Tibial nerve (tissue), 4 donors: Measurements from ENCODE around the gene SMIM20. TPM values are rescaled to one million over a fixed set of nuclear protein-coding genes. Genes with fewer than 3 reads are reported as not detected.
A peak's percentile ranks its signal among the peaks of the same experiment; 100 is the strongest.

Experiments
- DNase-seq, 2 donors: peaks; one replicate each; pipeline ENCODE4 v3.0.0-alpha.2; 2019; ENCODE audit warnings: low spot score in 2 of 2
- H3K27ac ChIP-seq, 4 donors: fragments of 200-600 bp; sonication (generic) in 3 of 4; one replicate each; pipeline ENCODE4 v1.5.1; 2017 to 2019; ENCODE audit warnings: mild to moderate bottlenecking in 1 of 4
- H3K27me3 ChIP-seq, 2 donors: fragments of 200-600 bp; sonication (generic) in 1 of 2; one replicate each; pipeline versions ENCODE4 v1.5.1 to v1.6.0; 2017 to 2019
- H3K36me3 ChIP-seq, 3 donors: fragments of 200-600 bp; sonication (generic); one replicate each; pipeline ENCODE4 v1.5.1; 2018 to 2019
- H3K4me1 ChIP-seq, 4 donors: fragments of 200-600 bp; sonication (generic) in 3 of 4; one replicate each; pipeline ENCODE4 v1.5.1; 2017 to 2019
- H3K4me3 ChIP-seq, 4 donors: fragments of 200-600 bp; sonication (generic) in 3 of 4; one replicate each; pipeline ENCODE4 v1.5.1; 2017 to 2019; ENCODE audit warnings: mild to moderate bottlenecking in 1 of 4, moderate library complexity in 1 of 4
- H3K9me3 ChIP-seq, 4 donors: fragments of 200-600 bp; sonication (generic) in 3 of 4; one replicate each; pipeline ENCODE4 v1.5.1; 2017 to 2019
- EP300 ChIP-seq, 2 donors: sonication (generic); formaldehyde crosslinking; IDR thresholded peaks; one replicate each; pipeline ENCODE4 v1.6.1; 2017; ENCODE audit warnings: antibody characterized with exemption in 2 of 2, mild to moderate bottlenecking in 1 of 2
- POLR2A ChIP-seq, 2 donors: fragments of 450-650 bp; IDR thresholded peaks; one replicate each; pipeline ENCODE4 v1.6.1; 2017; ENCODE audit warnings: antibody characterized with exemption in 2 of 2, mild to moderate bottlenecking in 2 of 2, moderate library complexity in 2 of 2
- WGBS, 2 donors: methylation state at CpG; one replicate each; pipeline ENCODE4 v1.1.5; 2018; 5-methylcytosine and 5-hydroxymethylcytosine counted together
- total RNA-seq, 4 donors: library from RNA; depleted of rRNA; stranded (reverse); fragments of >200 nt; gene quantifications; one replicate each; pipeline ENCODE4 v1.1.0, GENCODE V29; 2016
- TF ChIP-seq, protein P1 (sequence below), 5 experiments: fragments of 200-600 bp in 3 of 5; fragments of 450-650 bp in 2 of 5; sonication (generic) in 3 of 5; IDR thresholded peaks; one replicate each; pipeline ENCODE4 v1.5.1; 2016 to 2019; ENCODE audit warnings: antibody characterized with exemption in 5 of 5, mild to moderate bottlenecking in 3 of 5, moderate library complexity in 2 of 5

The SMIM20 gene
- total RNA-seq, 4 donors from 2014 or later: 14.7 to 31.0 (median 20.9) TPM

DNA sequence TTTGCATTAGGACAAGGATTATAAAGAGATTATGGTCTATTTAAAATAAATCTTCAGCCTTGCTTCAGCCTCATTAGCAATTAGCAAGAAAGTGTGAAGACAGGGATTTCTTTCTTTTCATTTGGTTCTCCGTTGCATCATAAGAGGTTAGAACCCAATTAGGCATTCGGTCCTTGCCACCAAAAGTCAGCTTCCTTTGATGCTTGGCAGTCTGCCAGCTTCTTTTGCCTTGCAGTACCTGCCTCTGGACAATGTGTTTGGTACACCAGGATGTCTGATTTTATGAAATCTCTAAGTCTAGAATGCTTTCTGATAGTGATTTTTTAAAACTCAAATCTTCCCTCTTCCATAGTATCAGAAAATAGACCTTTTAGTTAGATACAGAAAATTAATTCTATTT is 12.4 kb downstream of the SMIM20 start:
- Histone ChIP-seq H3K27me3 (no peaks in the 10 kb centered on the region), H3K4me3 (no peak overlapping the region), H3K36me3 (peaks cover 0 to 8% (median 0%) of the 10 kb centered on the region in 3 donors), H3K4me1 (peaks cover 0 to 38% (median 13%) of the 10 kb centered on the region in 4 donors), H3K9me3 (no peaks in the 10 kb centered on the region), H3K27ac (peak overlapping the region in 1 of 4 donors; percentile 33)
- no peak for TF ChIP-seq POLR2A (IDR thresholded peaks at IDR 0.05)
- TF ChIP-seq, protein P1, sequence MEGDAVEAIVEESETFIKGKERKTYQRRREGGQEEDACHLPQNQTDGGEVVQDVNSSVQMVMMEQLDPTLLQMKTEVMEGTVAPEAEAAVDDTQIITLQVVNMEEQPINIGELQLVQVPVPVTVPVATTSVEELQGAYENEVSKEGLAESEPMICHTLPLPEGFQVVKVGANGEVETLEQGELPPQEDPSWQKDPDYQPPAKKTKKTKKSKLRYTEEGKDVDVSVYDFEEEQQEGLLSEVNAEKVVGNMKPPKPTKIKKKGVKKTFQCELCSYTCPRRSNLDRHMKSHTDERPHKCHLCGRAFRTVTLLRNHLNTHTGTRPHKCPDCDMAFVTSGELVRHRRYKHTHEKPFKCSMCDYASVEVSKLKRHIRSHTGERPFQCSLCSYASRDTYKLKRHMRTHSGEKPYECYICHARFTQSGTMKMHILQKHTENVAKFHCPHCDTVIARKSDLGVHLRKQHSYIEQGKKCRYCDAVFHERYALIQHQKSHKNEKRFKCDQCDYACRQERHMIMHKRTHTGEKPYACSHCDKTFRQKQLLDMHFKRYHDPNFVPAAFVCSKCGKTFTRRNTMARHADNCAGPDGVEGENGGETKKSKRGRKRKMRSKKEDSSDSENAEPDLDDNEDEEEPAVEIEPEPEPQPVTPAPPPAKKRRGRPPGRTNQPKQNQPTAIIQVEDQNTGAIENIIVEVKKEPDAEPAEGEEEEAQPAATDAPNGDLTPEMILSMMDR (IDR thresholded peaks at IDR 0.05): no peak
- no peak for TF ChIP-seq EP300 (IDR thresholded peaks at IDR 0.05)
- no peak for DNase-seq
- WGBS, 2 donors: 67 to 76% methylated on average over 2 of the region's 2 CpGs

DNA sequence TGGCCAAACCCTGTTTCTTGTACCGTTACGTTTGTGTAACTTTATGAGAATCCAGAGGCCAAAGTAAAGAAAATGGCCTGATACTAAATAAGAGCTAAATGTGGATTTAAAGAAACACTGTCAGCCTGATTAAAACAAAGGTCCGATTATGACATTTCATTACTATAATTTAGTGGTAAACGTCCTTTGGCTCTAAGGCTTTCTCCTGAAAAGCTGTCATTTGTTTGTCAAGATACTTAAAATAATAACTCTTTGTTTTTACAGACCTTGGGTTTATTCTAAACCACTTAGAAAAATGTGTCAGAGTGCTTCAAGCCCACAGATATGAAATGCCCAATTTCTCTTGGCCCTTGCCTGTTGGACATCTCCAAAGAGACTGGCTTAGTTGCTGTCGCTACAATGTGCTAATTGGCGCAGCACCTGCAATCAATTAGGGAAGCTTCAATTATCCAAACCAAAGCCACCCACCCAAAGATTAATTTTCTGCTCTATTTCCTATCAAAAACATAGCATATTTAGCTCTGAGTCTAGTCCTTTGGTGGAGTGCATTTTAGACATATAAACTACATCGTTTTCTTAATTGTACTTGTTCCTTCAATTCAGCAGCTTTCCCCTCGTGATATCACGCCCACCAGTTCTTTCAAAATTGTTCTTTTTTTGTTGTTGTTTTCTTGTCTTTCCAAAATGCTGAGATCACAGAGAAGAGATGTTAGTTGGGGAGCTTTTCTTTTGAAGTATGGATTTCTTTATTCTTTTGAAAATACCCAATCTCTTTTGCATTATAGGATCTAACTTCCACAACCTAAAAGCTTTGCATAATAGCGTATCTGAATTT is 13.6 kb downstream of the SMIM20 start:
- WGBS, 2 donors: 52 to 57% methylated on average over 10 of the region's 10 CpGs
- Histone ChIP-seq H3K4me1 (peaks cover 0 to 38% (median 13%) of the 10 kb centered on the region in 4 donors), H3K27me3 (no peaks in the 10 kb centered on the region), H3K4me3 (no peak overlapping the region), H3K36me3 (peaks cover 0 to 3% (median 0%) of the 10 kb centered on the region in 3 donors), H3K27ac (peak overlapping the region in 3 of 4 donors; percentile 5 to 81 (median 80)), H3K9me3 (no peaks in the 10 kb centered on the region)
- no peak for DNase-seq
- TF ChIP-seq POLR2A (IDR thresholded peaks at IDR 0.05): no peak

DNA sequence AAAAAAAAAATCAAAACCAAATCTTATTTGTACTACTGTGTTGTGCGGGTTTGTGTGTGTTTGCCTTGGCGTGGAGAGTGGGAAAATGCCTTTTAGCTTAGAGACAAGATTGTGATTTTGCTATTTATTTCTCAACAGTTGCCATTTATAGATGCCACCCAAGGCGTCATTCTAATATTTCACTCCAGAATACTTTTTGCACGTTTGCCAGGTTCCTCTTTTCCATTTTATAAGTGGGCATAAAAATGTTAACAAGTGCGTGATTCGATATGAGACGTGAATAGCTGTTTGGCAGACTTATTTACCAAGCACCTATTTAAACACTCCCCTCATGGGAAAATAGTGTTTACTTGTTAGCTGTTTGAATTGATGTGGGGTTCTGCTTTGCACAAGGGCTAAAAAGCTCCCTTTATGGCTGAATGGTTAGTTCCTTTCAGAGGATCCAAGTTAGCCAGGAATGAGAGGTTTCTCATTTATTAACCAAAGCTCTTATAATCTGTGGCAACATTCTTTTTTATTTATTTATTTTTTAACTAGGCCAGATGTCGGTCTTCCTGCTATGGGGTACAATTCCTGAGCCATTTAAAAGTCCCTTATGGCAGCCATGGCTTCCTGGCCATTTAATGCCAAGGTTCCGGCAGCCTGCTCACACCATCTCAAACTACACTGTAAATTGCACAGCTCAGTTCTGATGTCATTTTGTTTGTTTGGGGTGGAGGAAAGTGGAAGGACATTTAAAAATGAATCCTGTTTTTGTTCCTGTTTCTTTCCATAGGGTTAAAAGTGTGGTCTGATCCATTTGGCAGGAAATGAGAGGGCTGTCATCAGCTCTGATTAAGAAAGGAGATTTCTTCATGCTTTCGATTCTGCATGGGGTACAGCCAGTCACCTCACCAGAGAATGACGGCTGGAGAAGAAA is 14.6 kb downstream of the SMIM20 start:
- H3K36me3 ChIP-seq: no peaks in the 10 kb centered on the region
- H3K27me3 ChIP-seq: no peaks in the 10 kb centered on the region
- no peak for DNase-seq
- no peaks in the 10 kb centered on the region for H3K9me3 ChIP-seq
- peak overlapping the region in 3 of 4 donors; percentile 5 to 81 (median 80) for H3K27ac ChIP-seq
- TF ChIP-seq POLR2A (IDR thresholded peaks at IDR 0.05) (no peak), EP300 (IDR thresholded peaks at IDR 0.05) (peak; percentile 30 to 66)
- 44 to 48% methylated on average over 11 of the region's 11 CpGs for WGBS, 2 donors
- peak overlapping the region in 1 of 4 donors; percentile 20 for H3K4me3 ChIP-seq
- H3K4me1 ChIP-seq: peaks cover 0 to 38% (median 13%) of the 10 kb centered on the region in 4 donors

DNA sequence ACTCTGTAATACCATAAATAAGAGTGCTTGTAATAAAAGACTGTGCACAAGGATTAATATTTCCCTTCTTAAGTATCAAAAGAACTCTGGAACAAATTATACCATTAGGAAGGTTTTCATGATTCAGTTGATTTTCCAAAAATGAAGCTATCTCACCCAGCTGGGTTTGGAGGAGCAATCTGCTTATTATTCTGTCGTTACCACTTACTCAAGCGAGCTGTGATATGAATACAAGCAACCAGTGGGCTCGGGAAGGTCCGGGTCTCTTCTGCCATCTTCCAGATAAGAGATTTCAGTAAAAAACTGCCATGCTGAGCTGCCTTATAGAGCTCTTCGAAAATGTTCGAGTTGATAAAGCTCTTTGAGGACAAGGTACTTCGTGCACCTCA is 15.3 kb downstream of the SMIM20 start:
- no peak for TF ChIP-seq POLR2A (IDR thresholded peaks at IDR 0.05)
- TF ChIP-seq EP300 (IDR thresholded peaks at IDR 0.05): no peak
- TF ChIP-seq, protein P1 (IDR thresholded peaks at IDR 0.05): no peak
- WGBS, 2 donors: 84 to 85% methylated on average over 7 of the region's 7 CpGs
- peak overlapping the region in 2 of 4 donors; percentile 80 to 81 for H3K27ac ChIP-seq
- H3K9me3 ChIP-seq: no peaks in the 10 kb centered on the region
- peak overlapping the region in 1 of 4 donors; percentile 20 for H3K4me3 ChIP-seq
- no peak for DNase-seq
- H3K27me3 ChIP-seq: no peaks in the 10 kb centered on the region
- H3K4me1 ChIP-seq: peaks cover 0 to 38% (median 13%) of the 10 kb centered on the region in 4 donors
- H3K36me3 ChIP-seq: no peaks in the 10 kb centered on the region

DNA sequence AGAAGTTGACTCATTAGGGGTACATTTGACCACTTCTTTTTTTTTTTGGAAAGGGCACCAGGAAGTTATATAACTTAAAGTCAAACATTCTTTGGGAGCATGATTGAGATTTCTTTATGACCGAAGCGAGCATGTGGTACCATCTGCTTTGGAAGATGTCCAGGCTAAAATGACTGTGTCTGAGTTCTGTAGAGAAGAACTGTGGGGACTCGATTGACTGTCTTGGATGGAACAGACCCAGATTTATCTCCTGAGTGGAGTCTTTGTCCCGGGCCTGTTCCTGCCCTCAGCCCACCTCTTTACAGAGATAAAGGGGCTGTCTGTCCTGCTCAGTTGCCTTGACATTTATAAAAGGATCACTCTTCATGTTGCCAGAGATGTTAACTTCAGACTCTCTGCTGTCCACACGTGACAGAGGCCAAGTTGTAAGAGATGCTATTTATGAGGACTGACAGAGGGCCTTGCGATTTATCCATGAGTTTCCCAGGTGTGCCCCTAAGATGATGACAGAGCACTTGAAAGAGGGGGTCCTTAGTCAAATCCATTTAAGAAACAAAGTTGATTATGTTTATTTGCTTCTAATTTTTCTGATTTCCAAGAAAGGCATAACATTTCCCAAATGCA is 16.8 kb downstream of the SMIM20 start:
- H3K36me3 ChIP-seq: no peaks in the 10 kb centered on the region
- H3K4me1 ChIP-seq: peaks cover 0 to 36% (median 13%) of the 10 kb centered on the region in 4 donors
- H3K4me3 ChIP-seq: no peak overlapping the region
- H3K9me3 ChIP-seq: no peaks in the 10 kb centered on the region
- H3K27me3 ChIP-seq: no peaks in the 10 kb centered on the region
- H3K27ac ChIP-seq: peak overlapping the region in 2 of 4 donors; percentile 29 to 43
- DNase-seq: no peak
- 59 to 74% methylated on average over 6 of the region's 6 CpGs for whole genome bisulfite sequencing, 2 donors
- TF ChIP-seq POLR2A (IDR thresholded peaks at IDR 0.05) (no peak), EP300 (IDR thresholded peaks at IDR 0.05) (no peak)
- TF ChIP-seq, protein P1 (IDR thresholded peaks at IDR 0.05): no peak
